Measurements from ENCODE around the gene STK32A.

Gene STK32A

DNA sequence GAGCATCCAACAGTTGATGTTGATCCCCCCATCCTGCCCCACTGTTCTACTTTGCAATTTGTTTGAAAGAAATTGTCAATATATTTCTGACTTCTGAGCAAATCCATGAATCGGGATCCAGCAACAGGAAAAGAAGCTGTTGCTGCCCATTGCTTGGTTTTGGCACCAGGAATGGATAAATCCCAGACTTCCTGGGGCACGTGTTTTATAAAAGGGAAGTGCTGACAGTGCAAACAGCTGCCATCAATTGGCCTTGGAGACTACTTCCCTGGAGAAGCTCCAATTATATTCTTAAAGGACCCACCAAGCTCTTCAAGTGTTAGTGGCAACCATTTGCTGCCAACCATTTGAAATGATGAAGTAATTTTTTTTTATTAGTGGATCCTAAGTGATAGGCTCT lies 13.7 kb downstream of the STK32A start:
- DNase-seq: no peak

DNA sequence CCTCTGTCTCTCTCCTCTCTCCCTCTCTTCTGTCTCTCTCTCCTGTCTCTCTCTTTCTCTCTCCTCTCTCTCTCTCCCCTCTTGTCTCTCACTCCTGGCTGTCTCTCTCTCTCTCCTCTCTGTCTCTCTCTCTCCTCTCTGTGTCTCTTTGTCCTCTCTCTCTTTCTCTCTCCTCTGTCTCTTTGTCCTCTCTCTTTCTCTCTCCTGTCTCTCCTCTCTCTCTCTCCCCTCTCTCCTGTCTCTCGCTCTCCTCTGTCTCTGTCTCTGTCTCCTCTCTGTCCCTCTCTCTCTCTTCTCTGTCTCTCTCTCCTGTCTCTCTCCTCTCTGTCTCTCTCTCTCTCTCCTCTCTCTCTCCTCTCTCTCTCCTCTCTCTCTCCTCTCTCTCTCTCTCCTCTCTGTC lies 25.0 kb downstream of the STK32A start:
- no peak for DNase-seq

DNA sequence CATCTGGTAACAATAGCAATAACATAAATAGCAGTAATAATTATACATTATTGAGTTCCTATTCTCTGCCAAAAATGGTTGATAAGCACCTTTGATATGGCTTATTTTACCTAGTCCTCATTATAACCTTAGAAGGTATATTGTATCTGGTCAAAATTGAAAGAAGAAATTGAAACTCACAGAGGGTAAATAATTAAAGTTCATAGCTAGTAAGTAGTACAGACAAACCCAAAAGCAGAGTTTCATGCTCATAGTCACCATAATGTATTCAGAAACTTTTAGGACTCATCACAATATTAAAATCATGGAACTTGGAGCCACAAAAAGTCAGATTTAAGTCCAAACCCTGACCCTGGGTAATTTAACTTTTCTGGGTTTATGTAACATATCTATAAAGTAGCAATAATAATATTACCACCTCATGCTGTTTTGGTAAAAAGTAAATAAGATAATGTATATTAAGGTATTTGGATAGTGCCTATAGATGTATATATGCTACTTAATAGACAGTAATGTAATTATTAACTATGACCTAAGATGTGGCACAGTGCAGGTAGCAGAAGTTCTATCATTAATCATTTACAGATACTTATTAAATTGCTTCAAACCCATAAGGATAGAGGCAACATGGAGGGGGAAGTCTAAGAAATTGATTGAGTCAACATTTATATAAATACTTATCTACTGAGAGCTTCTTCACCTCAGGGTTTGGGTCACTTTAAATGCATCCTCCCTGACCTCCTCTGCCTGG lies 32.4 kb downstream of the STK32A start:
- DNase-seq: no peak

DNA sequence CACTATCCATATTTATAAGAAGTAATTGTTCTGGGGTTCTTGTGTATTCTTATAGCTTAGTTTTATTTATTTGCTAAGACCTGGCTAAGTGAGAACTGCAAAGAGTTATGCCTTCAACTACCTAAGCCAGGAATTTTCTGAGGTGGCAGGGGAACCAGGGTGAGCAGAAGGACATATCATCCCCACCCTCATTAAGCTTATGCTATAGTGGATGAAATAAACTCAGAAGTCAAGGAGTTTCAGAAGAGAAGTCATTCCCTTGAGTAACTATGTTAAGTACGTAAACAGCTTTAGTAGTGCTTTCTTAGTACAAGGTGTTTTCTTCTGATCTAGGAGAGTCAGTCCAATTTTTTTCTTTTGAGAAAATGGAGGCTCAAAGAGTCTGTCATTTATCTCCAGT lies 41.7 kb downstream of the STK32A start:
- no peak for DNase-seq

DNA sequence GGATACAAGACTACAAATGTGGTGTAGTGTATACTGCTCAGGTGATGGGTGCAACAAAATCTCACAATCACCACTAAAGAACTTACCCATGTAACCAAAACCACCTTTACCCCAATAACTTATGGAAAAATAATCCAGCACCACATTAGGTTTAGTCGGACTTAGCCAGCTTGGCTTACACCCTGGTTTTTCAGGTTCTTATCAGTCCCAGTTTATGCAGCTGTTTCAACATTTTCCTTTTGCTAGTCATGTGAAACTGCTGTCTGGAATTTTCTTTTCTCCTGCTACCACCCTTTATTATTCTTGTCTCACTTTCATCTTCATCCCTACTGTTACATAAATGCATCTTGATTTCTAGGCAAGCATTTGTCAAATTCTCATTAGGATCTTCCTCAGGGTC lies 51.5 kb downstream of the STK32A start:
- DNase-seq: no peak

DNA sequence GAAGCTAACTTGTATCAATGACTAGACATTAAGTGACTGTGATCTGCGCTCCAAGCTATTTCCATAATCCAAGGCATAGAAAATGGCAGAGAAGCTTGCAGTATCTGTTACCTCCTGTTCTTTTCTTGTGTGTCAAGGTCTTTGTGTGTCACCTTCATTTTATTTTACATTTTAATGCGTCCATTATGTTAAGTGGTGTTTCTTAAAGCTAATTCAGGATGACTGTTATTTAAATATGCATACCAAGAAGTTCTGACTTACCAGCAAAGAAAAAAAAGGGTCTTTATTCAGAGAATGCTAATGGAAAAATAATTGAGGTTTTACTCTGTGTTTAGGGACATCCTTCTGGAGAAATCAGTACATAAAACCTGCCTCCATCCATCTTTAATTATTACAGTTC lies 52.3 kb downstream of the STK32A start:
- DNase-seq: no peak

DNA sequence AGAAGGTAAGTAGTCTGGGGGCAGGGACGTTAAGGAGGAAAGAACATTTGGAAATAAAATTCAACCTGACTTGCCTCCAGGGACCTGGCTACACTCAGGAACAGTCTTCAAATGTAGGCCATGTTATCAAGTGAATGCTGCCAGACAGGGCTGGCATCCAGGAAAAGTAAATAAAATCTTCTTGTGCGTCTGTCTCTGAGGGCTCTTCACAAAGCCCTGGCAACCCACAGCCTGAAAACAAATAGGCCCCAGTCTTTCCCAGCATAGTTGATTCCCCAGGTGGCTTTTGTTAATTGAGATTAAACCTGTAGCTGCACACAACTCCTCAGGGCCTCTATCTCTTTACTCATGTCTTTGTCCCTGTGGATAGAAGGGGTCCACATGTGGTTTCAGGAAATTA lies 55.4 kb downstream of the STK32A start:
- no peak for DNase-seq

DNA sequence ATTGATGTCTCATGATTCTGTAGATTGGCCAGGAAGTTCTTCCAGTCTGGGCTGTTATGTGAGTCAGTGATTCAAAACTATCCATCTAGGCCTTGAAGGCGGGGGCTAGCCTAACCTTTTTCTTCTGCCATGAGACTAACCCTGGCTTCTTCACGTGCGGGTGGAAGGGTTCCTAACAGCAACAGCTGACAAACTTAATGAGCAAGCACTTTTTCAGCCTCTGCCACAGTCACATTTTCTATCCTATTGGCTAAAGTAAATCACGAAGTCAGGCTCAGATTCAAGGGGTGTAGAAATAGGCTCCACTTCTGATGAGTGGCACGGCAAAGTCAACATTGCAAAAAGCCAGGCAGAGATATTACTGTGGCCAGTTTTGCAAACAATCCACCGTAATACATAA lies 68.4 kb downstream of the STK32A start:
- DNase-seq: no peak

DNA sequence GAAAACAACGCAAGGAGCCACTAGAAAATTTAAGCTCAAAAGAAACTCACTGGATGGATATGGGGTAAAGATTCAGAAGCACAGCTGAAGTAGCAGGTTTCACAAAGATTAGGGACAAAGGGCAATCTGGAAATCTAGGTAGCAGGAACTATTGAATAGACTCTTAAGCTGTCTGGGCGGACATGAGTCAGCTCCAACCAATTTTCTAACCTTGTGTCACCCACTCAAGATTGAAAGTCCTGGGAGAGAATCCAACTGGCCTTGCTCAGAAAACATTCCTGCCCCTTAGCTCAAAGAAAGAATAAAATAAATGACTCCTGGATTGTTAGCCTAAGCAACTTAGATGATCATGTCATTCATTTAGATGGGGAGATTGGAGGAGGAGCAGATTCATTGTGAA lies 69.2 kb downstream of the STK32A start:
- no peak for DNase-seq

DNA sequence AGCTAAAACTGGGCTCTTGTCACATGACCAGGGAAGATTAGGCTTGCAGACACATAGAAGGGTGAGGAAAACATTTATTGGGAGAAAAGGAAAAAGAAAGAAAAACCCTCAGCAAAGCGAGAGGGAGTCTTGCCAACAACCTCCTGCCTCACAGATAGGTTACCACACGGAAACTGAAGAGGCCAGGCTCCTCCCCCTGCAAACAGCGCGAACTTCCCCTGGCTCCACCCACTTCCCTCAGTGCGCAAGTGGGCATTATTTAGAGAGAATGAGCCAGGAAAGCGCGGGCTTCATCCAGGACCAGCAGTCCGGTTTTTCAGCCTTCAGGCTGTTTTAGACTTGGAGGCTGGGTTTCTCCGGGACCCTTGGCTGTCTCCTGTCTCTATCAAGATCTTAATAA lies 70.3 kb downstream of the STK32A start:
- DNase-seq: no peak

DNA sequence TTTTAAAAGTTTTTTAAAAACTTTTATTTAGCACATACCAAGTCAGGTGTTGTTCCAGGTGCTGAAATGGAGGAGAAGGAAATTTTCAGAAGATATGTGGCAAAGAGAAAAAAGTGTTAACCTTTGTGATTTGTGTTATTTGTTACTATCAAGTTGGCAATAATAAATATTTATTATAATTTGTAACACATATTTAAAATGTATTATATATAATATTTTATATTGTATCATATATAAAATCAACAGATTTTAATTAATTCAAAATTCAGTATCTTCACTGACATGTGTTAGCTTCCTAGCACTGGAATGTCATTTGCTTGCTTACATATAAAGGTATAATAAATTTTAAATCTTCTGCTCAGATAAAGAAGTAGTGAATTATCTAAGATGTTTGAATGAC lies 71.5 kb downstream of the STK32A start:
- no peak for DNase-seq

DNA sequence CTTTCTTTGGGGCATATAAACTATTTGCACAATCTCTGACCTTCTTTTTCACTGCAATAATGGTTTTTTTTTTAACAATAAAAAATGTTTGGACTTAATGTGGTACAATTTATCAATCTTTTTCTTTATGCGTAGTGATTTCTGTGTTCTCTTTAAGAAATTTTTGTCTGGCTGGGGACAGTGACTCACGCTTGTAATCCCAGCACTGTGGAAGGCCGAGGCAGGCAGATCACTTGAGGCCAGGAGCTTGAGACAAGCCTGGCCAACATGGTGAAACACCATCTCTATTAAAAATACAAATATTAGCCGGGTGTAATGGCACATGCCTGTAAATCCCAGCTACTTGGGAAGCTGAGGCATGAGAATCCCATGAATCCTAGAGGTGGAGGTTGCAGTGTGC lies 72.3 kb downstream of the STK32A start:
- no peak for DNase-seq

DNA sequence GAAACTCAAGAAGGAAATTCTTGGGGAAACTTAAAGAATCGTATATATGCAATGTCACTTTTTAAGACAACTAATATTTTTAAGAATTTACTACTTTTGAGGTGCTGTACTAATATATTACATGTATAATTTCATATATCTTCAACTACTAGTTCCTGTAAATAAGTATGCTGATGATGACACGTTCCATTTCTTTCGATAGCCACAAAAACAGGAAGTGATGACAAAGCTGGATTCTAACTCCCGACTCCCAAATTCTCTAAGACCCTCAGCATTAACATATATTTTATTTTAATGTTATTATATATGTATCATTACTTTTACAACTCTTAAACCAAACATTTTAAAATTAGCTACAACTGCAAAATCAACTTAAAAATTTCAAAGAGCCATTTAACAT lies 74.8 kb downstream of the STK32A start:
- DNase-seq: no peak

DNA sequence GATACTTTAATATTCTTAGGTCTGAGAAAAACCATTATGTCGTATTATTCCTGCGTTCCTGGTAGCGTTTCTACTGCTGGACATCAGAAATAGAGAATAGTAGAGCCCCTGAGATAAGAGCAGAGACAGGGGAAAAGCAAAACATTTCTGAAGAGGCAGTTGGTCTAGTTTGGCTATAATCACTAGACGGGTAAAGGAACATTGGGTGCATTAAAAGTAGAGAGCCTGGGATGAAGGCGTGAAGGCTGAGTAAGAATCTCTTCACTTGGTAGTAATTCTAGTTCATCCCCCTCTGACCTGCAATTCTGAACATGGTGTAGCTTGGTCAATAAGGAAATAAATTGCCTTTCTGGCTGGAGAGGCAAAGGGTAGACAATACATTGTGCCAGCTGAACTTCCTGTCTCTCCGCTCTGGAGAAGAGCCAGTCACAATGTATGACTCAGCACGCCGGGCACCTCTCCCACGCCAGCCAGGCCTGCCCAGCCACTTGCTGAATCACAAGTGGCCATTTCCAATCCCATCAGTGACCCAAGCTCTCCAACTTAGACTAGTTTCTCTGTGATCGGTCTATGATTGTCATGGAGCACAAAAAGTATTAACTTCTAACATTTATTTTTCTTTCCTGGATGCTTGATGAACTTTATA lies 75.4 kb downstream of the STK32A start:
- DNase-seq: peak in 27 of 56 donors; percentile 0 to 38 (median 11)

DNA sequence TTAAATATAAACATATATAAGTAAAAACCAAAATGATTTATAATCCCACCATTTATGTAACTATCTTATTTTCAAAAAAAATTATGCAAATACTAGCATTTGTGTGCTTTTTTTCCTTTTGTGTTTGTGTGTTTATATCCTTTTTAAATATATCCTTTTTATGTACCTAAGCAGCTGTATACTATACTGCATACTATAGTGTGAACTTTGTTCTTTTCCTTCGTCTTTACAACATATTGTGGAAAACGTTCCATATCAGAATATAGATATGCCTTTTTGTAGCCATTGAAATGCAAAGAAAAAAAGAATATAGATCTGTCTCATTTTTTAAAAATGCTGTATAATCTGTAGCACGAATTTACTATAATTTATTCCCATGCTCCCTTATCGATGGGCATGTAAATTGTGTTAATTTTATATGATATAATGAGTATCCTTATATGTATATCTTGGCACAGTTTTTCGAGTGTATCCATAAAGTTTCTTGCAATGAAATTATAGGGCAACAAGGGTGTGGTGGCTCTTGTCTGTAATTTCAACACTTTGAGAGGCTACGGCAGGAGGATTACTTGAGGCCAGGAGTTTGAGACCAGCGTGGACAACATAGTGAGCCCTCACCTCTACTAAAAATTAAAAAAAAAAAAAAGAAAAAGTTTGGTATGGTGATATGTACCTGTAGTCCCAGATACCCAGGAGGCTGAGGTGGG lies 83.3 kb downstream of the STK32A start:
- DNase-seq: no peak

DNA sequence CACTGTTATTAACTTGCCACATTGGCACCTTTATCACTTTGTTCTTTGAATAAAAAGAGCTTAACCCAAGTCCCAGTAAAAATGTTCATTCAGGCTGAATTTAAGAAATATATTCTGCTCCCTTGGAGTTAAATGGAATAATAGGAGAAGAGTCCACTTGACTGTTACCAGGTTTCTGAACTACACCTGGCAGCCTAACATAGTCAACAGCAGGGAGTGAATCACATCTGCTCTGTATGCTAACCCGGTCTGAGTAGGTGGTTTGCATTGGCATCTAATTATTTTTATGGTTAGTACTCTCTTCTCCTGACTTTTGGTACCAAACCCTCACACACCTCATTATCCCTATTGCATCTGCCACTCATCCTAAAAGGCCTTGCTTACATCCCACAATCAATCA lies 86.7 kb downstream of the STK32A start:
- DNase-seq: no peak

DNA sequence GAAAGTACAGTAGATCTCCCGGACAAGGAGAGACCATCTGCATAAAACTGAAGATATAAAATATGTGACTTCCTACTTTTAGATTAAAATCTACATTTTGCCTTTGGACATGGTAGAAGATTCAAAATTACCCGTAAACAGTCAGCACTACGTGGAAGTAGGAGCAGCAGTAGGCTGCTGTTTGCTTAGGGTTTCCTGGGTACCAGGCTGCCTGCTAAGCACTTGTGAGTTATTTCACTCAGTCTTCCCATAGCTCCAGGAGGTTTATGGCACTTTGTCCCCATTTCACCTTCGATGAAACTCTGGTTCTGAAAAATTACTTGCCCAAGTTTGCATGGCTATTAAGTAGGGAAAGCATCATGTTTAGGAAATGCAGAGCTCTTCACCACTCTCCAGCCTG lies 92.6 kb downstream of the STK32A start:
- no peak for DNase-seq

DNA sequence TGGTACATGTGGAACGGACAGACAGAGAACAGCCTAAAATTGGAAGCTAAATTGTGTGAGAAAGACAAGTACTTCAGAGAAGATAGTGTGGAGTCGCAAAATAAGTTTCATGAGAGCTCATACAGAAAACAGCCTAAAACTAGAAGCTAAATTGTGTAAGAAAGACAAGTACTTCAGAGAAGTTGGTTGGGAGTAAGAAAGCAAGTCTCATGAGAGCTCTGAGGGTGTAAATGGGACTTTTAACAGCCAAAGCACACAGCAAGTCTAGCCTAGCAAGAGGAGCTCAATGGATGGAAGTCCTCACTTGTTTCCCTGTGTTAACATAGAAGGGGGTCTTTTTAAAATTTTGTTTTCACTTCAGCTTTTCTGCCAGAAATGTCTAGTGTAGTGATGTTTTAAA lies 93.1 kb downstream of the STK32A start:
- no peak for DNase-seq

DNA sequence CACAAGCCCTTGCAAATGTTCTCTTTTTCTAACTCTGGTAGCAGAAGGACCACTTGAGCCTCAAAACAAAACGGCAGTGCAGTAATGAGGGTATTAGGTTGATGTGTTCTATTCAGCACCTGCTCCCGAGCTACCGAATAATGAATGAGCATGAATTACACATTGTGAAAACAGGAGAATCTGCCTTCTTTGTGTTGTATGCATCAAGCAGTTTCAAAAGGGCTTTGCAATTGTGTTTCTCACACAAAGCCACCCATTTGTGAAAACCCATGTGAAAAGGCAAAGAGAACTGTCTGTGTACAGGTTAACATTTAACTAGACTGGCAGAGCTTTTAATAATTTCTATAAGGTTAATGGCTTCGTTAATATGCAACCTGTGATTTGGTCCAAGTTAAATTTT lies 97.8 kb downstream of the STK32A start:
- DNase-seq: no peak

DNA sequence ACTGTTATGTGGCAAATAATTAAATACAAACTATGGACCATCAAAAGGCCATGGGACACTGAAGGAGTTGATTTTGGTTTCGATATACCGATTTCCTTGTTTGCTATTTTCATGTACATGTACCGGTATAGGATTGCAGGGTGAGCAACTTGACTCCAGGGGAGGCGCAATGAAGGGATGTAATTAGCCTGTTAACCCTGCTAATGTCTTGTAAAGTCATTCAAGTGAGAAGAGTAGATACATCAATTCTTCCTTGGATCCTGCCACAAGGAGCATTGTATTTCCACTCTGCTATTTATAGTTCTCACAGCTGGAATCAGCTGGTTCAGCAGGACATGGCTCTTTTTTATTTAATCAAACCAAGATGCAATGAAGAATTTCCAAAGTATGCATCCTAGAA lies 102.0 kb downstream of the STK32A start:
- no peak for DNase-seq

DNA sequence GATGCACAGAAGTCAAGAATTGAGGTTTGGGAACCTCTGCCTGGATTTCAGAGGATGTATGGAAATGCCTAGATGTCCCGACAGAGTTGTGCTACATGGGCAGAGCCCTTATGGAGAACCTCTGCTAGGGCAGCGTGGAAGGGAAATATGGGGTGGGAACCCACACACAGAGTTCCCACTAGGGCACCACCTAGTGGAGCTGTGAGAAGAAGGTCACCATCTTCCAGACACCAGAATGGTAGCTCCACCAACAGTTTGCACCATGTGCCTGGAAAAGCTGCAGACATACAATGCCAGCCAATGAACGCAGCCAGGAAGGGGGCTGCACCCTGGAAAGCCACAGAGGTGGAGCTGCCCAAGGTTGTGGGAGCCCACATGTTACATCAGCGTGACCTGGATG lies 104.5 kb downstream of the STK32A start:
- DNase-seq: no peak

DNA sequence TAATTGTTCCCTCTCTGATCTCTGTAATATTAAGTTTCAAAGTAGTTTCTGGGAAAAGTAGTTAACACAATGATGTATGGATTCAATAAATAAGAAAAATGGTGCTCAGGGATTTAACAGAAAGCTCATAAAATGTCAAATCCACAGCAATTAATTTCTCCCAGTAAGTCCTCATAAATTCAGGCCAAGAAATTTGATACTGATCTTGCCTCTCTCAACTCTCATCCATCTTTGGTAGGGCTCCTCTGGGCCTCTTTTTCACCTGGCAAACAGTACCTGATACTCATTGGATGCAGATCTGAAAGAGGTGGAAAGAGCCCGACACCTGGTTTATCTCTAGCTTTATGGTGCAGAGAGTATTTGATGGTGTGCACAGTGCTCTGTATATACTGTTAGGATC lies 106.1 kb downstream of the STK32A start:
- DNase-seq: no peak

DNA sequence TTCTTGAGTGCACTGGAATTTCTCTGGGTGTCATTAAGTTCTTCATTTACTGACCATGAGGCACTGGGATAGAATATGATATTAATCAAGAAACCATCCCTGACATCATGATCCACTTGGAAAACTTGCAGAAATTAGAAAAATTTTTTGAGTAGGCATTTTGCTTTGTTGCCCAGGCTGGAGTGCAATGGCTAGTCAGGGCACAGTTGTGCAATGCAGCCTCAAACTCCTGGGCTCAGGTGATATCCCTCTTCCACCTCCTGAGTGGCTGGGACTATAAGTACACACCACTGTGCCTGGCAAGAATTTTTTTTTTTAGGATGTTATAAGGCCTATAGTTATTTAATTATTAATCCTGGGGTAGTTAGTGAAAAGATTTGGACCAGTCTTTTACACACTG lies 106.5 kb downstream of the STK32A start:
- DNase-seq: no peak

All from amygdala (tissue), 56 donors.